GM21786 (cell line): ENCODE data around the gene IL37.
A peak's percentile ranks its signal among the peaks of the same experiment; 100 is the strongest.
"Not testable (repeated sequence)": the region's sequence is repeated elsewhere in the genome, so short reads cannot be mapped to it uniquely, and the experiment has no call there.

Experiments used
- ATAC-seq: cut with Tn5 transposase; IDR thresholded peaks from one replicate; pipeline ENCODE4 v1.9.1; 2021; ENCODE audit not compliant: unreplicated experiment

IL37 gene

GRCh38 chr2:112887964-112888749, 22.8 kb upstream of the IL37 start:
- ATAC-seq = peak; percentile 49

GRCh38 chr2:112889976-112890375, 21.0 kb upstream of the IL37 start:
- ATAC-seq = no peak

GRCh38 chr2:112891385-112891831, 19.6 kb upstream of the IL37 start:
- no peak for ATAC-seq

DNA sequence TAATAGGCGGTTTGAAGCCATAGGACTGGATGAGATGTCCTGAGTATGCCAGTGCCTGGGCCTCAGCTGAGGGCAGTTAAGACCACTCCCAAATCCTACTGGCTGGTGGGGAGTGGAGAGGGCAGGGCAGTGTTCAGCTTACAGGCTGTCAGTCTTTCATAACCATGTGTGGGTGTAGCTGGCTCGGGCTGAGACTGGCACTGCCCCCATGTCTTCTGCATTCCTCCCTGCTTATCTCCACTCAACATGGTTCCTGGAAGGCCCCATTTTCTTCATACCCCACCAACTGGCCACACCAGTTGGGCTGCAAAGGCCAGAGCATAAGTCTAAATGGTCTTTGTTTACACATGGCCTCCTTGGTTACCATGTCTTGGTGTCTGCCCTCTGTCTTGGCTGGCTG, 17.2 kb upstream of the IL37 start:
- no peak for ATAC-seq

- no peak for ATAC-seq
Observed at GRCh38 chr2:112896909-112897623, 13.9 kb upstream of the IL37 start.

GRCh38 chr2:112897624-112897978, 13.4 kb upstream of the IL37 start:
- ATAC-seq = no peak

- not testable (repeated sequence) for ATAC-seq
Observed at GRCh38 chr2:112901431-112902065, 9.4 kb upstream of the IL37 start.

DNA sequence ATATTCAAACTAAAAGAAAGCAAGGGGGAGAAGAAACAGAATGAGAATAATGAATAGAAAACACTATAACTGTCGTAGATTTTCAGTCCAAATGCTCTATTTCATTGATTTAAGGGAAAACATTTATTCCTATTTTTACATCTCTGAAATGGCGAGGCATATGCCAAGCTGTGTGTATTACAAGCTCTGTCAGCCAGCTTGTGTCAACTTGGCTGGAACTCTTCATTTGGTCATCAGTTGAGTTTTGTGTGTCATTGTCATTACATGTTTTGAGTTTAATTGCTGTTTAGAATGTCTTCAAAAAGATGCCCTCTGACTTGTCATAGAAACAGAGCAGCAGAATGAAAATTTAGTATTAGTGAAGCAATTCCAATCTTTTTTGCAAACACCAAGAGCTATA, 8.1 kb upstream of the IL37 start:
- ATAC-seq = no peak

GRCh38 chr2:112904883-112905282, 6.1 kb upstream of the IL37 start:
- no peak for ATAC-seq

DNA sequence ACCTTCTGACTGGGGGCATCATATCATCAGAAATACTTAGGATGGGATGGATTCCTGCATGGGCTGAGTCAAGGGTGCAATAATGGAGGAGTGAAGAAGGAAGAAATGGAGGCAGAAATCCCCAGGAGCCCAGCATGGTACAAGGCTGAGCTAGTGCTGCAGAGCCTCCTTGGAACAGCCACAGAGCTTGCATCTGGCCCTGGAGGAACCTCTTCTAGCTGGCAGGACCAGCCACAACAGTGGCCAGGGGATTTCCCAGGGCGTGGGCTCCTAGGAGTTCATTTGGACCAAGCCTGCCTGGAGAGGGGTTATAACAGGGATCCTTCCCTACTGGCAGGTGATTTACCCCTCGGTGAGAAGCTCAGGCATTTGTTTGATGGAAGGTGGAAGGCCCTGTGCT, 4.7 kb upstream of the IL37 start:
- no peak for ATAC-seq

GRCh38 chr2:112907001-112907949, 3.7 kb upstream of the IL37 start:
- ATAC-seq = no peak

DNA sequence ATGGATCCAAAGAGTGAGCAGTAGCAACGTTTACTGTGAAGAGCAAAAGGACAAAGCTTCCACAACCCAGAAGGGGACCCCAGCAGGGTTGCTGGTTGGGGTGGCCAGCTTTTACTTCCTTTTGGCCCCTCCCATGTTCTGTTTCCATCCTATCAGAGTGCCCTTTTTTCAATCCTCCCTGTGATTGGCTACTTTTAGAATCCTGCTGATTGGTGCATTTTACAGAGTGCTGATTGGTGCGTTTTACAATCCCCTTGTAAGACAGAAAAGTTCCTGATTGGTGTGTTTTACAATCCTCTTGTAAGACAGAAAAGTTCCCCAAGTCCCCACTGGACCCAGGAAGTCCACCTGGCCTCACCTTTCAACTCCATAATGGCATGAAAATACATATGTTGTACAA, 2.4 kb upstream of the IL37 start:
- not testable (repeated sequence) for ATAC-seq

DNA sequence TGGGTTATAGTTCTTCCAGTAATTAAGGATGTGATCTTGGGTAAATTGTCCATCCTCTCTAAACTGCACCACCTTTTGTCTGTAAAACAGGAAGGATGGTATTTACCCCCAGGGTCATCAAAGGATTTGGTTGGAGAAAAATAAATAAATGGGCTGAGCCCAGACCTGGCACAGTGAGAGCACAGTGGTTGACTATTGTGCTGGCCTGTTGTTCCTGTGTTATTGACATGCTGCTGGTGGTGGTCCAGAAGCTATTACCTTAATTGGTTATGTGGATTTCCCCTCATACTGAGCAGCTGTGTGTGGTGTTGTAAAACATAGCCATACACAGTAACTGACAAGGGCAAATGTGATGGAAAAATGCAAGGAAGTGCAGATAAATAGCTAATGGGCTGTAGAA, 746 bp upstream of the IL37 start:
- no peak for ATAC-seq

- no peak for ATAC-seq
Observed at GRCh38 chr2:112912403-112912802, 1.4 kb downstream of the IL37 start.

DNA sequence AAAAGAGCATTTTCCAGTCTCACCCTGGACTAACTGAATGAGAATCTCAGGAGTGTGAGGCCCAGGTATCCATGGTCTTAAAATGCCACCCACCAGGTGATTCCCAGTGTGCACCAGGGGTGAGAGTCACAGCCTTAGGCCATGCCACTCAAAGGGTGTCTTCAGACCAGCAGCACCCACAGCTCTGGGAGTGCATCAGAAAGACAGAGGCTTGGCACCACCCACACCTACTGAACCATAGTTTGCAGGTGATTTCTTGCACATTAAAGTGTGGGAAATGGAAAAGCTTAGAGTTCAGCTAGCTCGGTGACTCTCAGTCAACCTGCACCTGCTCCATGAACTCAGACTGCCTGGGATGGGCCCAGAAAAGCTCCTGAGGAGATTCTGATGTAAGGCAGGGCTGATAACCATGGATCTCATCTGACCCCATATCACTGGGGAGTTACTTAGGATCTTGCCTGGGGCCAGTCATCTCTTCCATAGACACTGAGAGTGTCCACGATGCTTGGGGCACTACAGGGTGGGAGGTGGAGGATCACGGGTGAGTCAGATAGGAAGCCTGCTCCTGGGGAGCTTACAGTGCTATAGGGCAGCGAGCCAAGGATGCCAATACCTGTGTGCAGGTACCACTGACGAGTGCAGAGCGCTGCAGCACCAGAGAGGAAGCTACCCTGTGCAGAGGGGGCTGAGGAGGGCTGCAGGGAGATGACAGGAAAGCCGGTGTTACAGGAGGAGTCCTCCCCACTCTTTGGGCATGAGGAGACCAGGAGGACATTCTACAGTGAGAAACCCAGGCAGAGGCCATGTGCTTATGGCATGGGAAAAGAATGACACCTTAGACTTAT, 4.6 kb downstream of the IL37 start:
- no peak for ATAC-seq

DNA sequence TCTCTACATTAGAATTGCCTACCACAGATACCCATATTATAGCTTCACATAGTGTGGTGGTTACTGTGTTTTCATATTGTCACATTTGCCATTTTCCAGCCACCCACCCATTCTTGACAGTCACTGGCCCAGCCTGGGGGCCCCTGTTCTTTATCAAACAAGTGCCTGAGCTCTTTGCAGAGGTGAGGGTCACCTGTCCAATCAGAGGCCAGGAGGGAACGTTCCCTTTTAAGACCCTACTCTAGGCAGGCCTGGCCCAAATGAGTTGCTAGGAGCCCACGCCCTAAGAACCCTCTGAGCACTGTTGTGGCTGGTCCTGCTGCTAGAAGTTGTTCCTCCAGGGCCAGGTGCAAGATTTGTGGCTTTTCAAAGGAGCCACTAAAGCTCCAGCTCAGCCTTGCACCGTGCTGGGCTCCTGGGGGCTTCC, 5.2 kb downstream of the IL37 start:
- ATAC-seq = no peak

DNA sequence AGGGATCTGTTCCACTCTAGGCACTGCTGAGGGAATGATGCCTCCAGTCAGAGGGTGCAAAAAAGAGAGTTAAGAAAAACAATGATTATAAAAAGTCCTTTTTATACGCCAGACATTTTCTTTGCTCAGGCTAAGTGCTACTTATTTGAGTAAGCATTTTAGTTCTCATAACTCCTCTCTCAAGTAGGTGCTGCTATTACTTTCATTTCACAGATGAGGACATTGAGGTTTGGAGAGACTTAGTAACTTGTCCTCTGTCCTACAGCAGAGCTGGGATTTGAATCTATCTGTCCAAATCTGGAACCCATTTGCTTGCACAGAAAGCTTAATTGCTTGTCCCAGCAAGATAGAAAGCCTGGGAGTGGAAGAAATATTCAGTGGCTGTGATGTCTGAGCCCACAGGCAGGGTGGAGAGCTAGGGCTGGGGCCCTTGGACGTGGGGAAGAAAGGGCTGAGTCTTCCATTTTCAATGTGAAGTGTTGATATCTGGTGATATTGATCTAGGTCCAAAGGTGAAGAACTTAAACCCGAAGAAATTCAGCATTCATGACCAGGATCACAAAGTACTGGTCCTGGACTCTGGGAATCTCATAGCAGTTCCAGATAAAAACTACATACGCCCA, 5.8 kb downstream of the IL37 start:
- no peak for ATAC-seq

GRCh38 chr2:112917856-112918255, 6.9 kb downstream of the IL37 start:
- ATAC-seq = no peak

GRCh38 chr2:112918256-112918655, 7.3 kb downstream of the IL37 start:
- ATAC-seq = no peak

DNA sequence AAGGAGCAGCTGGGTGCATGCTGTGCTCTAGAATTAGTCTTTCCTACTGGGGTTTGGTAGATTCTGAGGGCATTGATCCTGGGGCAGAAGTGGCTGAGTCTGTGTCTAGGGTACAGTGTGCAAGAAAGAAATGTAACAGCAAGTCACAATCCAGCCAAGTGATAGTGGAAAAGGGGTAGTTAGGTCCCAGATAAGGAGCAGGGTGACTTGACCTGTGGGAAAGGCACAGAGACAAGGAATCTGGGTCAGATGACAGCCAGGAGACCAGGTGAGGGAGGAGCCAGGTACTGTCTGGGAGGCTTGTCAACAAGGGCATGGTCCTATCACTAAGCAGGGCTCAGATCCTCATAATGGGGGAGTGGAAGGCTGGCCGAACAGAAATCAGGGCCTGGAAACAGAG, 8.1 kb downstream of the IL37 start:
- no peak for ATAC-seq
